ENCODE data around the gene KRT37. TPM values are rescaled to one million over a fixed set of nuclear protein-coding genes. Genes with fewer than 3 reads are reported as not detected.

KRT37 gene
- polyA plus RNA-seq (ENCODE audit: insufficient read length): not detected
- long read RNA-seq, donor 1: 0 reads
- long read RNA-seq, donor 2: 0 reads
- long read RNA-seq, donor 3: 0 reads
- long read RNA-seq, donor 4: 0 reads
- long read RNA-seq, donor 5: 0 reads
- long read RNA-seq, donor 6: 0 reads
- long read RNA-seq, donor 7: 0 reads
- long read RNA-seq, donor 8: 0 reads

DNA sequence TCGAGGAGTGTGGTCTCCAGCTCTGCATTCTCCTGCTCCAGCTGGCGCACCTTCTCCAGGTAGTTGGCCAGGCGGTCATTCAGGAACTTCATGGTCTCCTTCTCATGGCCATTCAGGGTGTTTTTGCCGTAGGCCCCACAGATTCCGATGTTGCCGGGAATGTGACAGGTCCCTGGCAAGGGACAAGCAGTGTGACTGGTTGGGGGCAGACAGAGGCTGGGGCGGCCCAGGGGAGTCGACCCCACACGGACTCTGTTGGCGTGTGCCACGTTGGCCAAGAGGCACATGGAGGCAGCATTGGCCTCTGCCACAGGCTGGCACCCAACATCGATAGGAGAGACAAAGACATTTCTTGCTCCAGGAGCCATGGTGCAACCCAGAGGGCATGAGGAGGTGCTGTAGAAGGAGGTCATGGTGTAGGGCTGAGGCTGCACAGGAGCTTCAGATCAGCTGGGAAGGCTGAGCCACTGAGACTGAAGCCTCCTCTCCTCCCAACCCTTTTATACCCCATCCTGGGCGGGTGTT, at the start of gene KRT37:
KRT37 (minus strand) TSS at position 475 of the 525 bp plus-strand sequence; CDS start at position 413, 62 bp downstream.
- no peak for DNase-seq

DNA sequence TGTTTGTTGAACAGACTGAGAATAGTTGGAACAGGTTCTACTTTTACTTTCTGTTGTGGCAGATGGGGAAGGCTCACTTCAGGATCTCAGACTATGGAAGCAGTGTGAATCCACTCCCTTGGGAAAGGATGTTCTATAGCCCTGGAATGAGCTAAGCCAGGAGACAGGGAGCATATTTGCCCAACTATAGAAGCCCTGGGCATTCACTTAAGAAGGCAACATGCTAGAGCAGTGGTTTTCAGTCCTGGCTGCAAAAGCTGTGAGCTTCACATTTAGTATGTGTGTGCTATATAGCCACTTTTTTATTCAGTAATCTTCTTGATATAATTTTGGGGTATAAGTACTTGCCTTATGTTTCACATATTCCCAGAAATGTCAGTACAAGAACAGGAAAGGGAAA, 44.0 kb upstream of the KRT37 start:
- no peak for DNase-seq

DNA sequence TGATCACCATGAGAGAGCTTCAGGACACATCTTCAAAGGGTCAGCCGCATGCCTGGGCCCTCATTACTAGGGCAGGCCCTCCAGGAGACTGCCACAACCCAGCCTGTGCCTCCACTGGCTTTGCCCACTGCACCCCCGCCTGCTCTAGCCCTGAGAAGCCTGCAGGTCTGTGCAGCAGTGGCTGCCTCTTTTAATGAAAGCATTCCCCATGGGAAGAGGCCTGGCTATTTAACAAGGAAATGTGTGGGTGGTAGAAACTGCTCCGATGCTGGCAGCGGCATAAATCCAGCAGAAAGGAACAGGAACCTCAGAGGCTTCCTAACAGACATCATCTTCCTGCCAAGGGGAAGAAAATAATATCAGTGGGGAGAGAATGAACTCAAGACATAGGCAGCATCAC, 43.2 kb upstream of the KRT37 start:
- no peak for DNase-seq

DNA sequence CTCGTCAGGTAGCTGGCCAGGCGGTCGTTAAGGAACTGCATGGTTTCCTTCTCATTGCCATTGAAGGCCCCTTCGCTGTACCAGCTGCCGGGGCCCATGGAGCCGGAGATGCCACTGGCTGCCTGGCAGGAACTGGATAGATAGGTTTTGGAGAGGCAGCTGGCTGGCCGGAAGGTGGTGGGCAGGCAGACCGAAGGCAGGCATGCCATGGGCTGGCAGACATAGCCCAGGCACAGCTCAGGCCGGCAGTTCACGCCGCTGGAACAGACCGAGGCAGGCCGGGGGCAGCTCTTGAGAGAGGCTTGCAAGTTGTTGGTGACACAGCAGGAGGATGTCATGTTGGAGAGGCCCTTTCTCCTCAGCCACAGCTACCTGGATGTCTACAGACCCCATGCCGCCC, 42.6 kb upstream of the KRT37 start, which contains the start of gene KRT32:
KRT32 (minus strand) TSS at position 399 of the 400 bp plus-strand sequence; CDS start at position 338, 61 bp downstream.
- no peak for DNase-seq

DNA sequence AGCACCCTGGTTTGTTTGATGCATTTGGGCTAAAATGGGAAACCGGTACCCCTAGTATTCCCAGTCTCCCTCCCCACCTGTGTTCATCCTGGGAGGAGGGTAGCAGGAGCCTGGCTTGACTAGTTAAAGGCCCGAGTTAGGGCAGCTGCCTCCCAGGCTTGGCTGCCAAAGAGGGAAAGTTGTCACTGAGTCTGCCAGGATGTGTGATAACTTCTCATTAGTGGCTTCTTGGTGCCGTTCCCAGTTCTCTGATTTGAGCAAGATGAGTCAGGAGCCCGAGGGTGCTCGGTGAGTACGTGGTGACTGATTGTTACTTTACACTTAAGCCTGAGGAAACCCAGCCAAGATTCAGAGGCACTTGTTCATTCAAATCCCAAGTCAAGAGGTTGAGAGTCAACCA, 40.3 kb upstream of the KRT37 start:
- no peak for DNase-seq

DNA sequence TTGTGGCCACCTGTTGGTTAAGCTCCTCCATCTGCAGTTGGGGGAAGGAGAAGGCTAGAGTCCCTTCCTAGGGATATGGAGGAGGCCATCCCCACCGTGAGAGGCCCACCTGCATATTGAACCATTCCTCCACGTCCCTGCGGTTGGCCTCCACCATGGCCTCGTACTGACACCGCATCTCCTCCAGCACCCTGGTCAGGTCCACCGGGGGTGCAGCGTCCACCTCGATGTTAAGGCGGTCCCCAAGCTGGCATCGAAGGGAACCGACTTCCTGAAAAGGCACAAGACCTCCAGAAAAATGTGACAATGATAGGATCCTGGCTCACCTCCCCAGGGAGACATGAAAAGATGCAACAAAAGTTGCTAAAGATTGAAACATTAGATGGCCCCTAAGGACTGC, 39.8 kb upstream of the KRT37 start:
- no peak for DNase-seq

DNA sequence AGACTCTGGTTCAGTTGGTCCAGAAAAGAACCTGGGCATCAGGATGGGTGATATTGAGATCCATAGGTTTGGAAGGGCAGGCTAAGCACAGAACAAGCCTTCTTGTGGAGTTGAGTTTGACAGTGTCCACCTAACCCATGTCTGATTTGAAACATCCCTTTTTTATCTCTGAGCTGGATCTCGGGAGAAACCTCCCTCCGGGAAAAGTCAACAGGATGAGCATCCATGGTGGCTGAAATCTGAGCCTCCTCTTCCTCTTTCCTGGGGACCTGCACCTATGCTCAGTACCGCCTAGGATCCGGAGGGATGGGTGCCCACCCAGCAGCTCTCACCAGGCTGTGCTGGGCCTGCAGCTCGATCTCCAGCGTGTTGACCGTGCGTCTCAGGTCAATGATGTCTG, 39.4 kb upstream of the KRT37 start:
- DNase-seq: no peak

DNA sequence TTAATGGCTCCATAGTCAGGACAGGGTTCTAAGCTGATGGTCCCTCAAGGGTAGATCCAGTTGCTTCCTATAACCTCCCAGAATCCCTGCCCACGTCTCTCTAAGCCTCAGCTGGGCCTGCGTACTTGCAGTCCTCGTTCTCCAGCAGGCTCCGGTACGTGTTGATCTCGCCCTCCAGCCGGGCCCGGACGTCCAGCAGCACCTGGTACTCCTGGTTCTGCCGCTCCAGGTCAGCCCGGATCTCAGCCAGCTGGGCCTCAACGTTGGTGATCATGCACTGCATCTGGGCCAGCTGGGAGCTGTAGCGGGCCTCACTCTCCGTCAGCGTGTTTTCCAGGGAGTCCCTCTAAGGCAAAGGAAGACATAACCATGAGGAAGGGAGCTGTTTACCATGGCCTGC, 38.3 kb upstream of the KRT37 start:
- no peak for DNase-seq

DNA sequence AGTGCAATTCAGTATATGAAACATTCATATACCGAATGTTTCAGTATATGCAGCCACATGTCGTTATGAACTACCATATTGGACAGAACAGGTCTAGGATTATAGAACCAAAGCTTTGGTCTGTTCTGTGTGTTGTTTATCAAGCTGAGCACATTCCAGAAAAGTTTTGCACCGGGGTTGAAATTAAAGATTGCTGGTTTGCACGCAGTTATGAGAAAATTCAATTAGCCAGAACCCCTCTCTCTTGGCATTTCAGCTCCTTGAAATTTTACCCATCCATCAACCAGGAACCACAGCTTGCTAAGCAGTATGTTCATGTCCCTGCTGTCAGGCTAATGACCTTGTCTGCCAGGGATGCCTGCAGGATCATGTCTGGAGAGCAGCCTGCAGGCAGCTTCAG, 33.3 kb upstream of the KRT37 start:
- DNase-seq: no peak

DNA sequence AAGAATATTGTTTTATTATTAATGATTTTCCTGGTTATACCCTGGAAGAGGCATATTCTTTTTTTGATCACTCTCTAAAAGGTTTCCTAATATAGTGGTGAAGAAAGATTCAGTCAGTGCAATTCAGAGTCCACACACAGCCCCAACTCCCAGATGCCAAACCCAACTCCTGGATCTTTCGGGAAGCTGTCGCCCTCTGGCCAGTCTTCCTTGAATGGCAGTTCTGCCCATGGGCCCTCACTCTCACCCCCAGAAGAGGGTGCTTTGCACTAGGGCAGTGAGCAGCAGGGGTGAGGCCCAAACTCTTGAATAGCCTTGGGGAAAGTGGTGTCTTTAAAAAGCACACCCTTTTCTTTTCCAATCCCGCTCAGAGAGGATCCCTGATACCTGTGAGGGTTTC, 31.8 kb upstream of the KRT37 start:
- no peak for DNase-seq

DNA sequence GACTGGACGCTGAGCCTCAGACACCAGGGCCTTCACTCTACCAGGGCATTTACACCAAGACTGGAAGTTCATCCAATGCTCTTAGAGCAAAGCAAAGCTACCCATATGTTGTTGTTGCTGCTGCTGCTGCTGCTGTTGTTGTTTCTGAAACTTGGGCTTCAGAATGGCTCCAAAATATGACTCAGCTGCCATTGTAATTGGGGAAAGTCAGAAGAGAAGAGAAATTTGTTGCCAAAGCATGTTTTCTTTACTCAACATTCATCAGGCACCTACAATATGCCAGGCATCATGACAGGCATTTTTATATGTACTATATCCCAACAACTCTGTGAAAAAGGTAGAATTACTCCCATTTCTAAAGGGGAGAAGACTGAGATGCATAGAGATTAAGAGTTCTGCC, 30.9 kb upstream of the KRT37 start:
- DNase-seq: no peak

DNA sequence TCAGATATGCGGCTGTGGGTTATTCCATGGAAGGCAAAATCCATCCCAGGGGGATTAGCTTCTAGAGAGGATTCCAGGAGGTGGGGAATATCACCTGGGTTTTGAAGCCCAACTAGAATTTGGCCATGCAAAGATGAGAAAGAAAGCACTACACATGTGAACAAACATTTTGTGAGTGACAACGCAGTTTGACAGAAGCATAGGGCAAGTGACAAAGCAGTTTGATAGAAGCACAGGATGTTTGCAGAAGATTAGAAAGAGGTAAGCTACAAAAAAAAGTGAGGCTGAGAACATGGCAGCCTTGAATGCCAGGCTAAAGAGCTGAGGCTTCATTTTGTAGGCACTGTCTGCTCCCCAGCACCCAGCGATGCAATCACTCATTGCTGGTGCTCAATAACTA, 28.7 kb upstream of the KRT37 start:
- no peak for DNase-seq

DNA sequence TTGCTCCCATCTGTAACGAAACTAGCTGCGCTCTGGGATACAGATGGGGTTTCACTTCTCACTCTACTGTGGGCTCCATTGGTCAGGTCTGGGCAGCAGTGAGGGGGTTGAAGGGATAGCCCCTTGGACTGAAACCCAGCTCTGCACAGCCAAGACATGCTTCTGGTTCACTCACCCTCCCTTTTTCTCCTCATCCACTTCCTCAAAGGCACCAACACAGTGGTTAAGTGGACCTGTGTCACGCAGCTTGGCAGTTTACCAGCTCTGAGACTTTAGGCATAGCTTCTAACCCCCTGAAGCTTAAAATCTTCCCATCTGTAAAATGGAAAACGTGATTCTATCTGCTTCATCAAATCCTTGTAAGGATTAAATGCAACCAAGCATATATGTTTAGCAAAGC, 27.9 kb upstream of the KRT37 start:
- DNase-seq: no peak

DNA sequence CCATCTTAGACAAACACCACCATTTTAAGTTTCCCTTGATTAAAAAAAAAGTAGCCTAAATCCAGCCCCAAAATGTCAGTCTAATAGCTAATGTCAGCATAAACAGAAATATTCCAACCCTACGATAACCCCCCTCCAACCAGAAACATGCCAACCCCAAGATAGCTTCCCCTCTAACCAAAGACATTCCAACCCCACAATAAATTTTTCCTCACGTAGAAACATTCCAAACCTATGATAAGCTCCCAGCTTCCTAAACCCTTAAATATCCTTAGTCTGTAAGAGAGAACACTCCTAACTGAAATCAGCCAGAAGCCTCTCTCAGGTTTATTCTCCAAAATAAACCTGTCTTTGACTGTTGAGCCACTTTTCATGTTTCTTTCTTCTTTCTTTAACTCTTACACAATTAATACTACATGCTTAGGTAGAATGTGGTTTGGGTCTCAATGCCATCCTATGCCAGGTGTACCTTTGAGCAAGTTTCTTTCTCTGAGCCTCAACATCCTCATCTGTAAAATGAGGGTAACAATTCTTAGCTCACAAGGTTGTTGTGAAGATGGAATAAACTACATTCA, 26.9 kb upstream of the KRT37 start:
- no peak for DNase-seq

DNA sequence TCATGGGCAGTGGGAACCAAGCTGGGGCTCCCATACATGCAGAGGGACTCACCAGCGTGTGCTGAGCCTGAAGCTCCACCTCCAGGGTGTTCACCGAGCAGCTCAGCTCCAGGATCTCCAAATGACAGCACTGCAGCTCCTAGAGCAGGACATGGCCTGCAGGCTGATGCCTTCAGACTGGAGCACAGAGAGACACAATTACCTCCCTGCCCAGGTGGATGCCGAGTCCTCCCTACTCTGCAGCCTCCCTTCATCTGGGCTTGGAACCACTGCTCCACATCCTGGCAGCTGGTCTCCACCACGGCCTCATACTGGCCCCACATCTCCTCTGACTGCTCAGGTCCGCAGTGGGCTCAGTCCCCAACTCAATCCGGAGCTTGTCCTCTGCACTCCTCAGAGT, 24.6 kb upstream of the KRT37 start:
- DNase-seq: no peak

DNA sequence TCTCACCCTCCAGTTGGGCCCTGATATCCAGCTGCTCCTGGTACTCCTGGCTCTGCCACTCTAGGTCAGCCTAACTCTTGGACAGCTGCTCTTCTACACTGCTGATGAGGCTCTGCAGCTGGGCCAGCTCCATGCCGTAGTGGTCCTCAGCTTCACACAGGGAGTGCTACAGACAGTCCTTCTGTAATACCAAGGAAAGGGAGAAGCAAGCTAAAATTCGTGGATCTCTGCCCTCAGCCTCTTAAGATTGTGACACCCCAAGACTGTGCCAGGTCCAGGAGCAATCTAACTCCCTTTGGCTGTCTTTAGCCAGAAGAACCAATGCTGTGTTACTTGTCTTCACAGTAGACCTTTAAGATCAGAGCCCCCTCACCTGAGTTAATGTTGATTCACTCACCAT, 24.1 kb upstream of the KRT37 start:
- DNase-seq: no peak

DNA sequence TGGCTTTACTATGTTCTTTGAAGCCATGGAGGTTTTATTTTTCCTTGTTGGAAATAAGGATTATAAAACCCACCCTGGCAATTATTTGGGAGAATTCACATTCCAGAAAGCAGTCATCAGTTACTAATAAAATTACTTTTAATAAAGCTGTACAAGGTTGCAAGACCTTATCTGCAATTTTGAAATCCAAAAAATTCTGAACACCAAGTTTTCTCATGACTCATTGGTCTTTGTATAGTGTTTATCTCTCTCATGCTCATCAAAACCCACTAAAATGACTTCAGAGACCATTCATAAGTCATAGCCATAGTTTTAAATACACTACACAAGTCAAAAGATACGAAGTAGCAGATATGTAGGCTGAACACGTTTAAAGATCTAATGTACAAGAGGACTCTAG, 22.4 kb upstream of the KRT37 start:
- DNase-seq: no peak

DNA sequence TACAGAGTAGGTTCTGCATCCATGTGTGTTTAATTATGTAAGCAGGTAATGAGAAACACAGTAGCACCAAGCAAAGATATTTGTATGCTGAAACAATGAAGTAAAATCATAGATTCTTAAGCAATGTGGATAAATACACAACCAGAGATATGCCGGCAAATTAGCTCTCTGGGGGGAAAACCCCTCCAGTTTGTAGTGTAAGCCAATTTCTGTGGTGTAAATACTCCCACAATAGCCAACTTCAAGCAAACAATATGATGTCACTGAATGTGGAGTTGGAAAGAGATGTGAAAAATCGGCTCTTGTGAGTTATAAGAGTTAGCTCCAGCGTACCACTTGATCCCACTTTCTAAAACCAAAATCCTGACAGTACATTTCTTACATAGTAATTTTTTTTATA, 20.3 kb upstream of the KRT37 start:
- no peak for DNase-seq

DNA sequence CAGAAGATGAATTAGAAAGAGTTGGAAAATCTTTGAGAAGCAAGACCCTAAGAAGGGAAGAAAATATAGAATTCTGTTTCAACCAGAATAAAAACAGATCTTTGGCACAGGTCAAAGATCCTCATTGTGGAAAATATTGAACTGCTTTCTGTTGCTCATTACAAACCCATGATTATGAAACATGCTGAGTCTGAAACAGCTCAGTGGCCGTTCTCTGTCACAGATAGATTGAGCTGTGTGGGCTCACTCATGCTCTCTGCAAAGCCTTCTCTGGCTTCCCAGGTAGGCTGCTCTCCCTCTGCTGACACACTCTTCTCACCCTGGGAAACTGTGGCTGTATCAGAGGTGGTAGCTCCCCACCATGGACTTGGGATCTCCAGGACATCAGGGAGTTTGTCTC, 19.8 kb upstream of the KRT37 start:
- no peak for DNase-seq

DNA sequence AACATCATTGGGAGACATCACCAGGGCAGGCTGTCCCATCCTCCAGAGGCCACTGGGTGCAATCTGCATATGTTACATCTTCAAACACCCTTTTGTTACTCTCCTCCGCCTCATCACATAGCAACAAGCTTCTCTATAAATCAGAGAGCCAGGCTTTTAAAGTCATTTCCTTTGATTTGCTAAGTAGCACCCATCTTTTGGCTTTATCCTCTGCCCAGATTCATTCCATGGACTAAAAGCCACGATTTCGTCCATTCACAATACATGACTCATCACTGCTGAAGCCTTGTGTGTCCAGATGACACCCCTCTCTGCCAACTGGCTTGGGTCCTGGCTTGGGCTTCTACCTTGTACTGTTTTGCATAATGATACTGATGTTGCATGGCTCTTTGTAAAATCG, 18.4 kb upstream of the KRT37 start:
- no peak for DNase-seq

DNA sequence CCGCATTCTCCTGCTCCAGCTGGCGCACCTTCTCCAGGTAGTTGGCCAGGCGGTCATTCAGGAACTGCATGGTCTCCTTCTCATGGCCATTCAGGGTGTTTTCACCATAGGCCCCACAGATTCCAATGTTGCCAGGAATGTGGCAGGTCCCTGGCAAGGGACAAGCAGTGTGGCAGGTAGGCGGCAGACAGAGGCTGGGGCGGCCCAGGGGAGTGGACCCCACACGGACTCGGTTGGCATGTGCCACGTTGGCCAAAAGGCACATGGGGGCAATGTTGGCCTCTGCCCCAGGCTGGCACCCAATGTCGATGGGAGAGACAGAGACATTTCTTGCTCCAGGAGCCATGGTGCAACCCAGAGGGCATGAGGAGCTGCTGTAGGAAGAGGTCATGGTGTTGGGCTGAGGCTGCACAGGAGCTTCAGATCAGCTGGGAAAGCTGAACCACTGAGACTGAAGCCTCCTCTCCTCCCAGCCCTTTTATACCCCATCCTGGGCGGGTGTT, 16.2 kb upstream of the KRT37 start, which contains the start of gene KRT38:
KRT38 (minus strand) TSS at position 453 of the 503 bp plus-strand sequence; CDS start at position 391, 62 bp downstream.
- DNase-seq: no peak

DNA sequence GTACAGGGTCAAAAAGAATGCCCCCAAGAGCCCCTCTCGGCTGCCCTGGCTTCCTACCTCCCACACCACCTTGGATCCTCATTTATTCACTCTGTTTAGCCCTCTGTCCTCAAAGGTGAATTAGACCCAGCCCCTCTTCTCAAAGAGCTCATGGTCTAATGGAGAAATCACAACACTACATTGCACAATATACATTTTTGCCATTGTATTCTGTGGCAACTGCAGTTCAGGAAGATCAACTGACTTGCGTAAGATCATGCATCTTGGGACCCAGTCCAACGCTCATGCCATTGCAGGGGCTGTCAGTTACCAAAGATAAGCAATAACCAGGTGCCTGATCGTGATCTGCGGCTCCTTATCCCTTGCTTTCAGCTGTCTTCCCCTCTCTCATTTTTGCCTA, 15.0 kb upstream of the KRT37 start:
- DNase-seq: no peak

DNA sequence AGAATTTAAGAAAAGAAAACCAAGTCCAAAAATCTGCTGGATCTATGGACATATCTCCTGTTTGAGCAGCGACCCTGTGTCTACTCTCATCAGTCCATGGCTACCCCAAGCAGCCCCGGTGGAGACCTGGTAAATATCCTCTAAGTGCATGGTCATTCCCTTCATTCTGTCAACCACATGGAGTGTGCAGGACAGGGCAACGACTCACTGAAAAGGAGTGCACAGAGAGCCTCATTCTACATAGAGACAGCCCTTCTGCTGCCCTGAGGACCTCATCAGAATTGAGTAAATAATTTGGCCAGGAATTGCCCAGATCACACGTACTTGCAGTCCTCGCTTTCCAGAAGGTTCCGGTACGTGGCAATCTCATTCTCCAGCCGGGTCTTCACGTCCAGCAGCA, 13.4 kb upstream of the KRT37 start:
- no peak for DNase-seq

DNA sequence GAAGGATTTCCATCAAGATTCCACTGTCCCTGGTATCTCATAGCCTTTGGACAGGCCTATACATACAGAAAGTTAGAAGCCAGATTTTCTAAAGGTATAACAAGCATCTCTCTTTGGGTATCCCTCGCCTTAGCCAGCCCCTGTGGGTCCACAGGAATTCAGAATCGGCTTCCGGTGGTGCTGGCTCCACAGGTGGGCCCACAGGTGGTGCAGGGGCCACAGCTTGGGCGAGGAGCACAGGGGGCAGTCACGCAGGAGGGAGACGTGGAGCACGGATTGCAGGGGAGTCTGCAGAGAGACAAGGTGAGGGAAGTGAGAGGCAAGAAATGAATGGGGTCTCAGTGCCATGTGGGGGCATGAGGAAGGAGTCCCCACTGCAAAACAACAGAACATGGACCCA, 12.9 kb upstream of the KRT37 start:
- DNase-seq: no peak

All from left kidney (tissue), 8 donors.